ENCODE measurements around the gene FNBP1L.
"Not testable (repeated sequence)": the region's sequence is repeated elsewhere in the genome, so short reads cannot be mapped to it uniquely, and the experiment has no call there.

The FNBP1L gene

GRCh38 chr1:93532780-93533378 is 85.0 kb downstream of the FNBP1L start:
- DNase-seq (ENCODE audit: low spot score) = no peak

- DNase-seq (ENCODE audit: low spot score) = no peak
These were observed 85.8 kb downstream of the FNBP1L start for GRCh38 chr1:93533677-93534076.

GRCh38 chr1:93537396-93537795 is 89.5 kb downstream of the FNBP1L start:
- no peak for DNase-seq (ENCODE audit: low spot score)

GRCh38 chr1:93537924-93538323 is 90.0 kb downstream of the FNBP1L start:
- no peak for DNase-seq (ENCODE audit: low spot score)

GRCh38 chr1:93541045-93541444 is 93.1 kb downstream of the FNBP1L start:
- DNase-seq (ENCODE audit: low spot score) = no peak

GRCh38 chr1:93542398-93542797 is 94.5 kb downstream of the FNBP1L start:
- no peak for DNase-seq (ENCODE audit: low spot score)

- DNase-seq (ENCODE audit: low spot score) = no peak
These were observed 98.4 kb downstream of the FNBP1L start for GRCh38 chr1:93546162-93546863.

- no peak for DNase-seq (ENCODE audit: low spot score)
These were observed 101.2 kb downstream of the FNBP1L start for GRCh38 chr1:93549131-93549530.

GRCh38 chr1:93549811-93550210 is 101.9 kb downstream of the FNBP1L start:
- no peak for DNase-seq (ENCODE audit: low spot score)

GRCh38 chr1:93552741-93553455 is 105.0 kb downstream of the FNBP1L start:
- DNase-seq (ENCODE audit: low spot score) = no peak

GRCh38 chr1:93553886-93554490 is 106.1 kb downstream of the FNBP1L start:
- DNase-seq (ENCODE audit: low spot score) = not testable (repeated sequence)

- DNase-seq (ENCODE audit: low spot score) = no peak
These were observed 107.3 kb downstream of the FNBP1L start for GRCh38 chr1:93554883-93555872.

GRCh38 chr1:93556291-93556690 is 108.4 kb downstream of the FNBP1L start:
- no peak for DNase-seq (ENCODE audit: low spot score)

GRCh38 chr1:93559045-93559444 is 111.1 kb downstream of the FNBP1L start:
- DNase-seq (ENCODE audit: low spot score) = no peak

- DNase-seq (ENCODE audit: low spot score) = no peak
These were observed 111.8 kb downstream of the FNBP1L start for GRCh38 chr1:93559695-93560094.

- no peak for DNase-seq (ENCODE audit: low spot score)
These were observed 117.7 kb downstream of the FNBP1L start for GRCh38 chr1:93565496-93566206.

GRCh38 chr1:93566227-93566626 is 118.3 kb downstream of the FNBP1L start:
- DNase-seq (ENCODE audit: low spot score) = no peak

- no peak for DNase-seq (ENCODE audit: low spot score)
These were observed 119.5 kb downstream of the FNBP1L start for GRCh38 chr1:93567255-93567918.

- no peak for DNase-seq (ENCODE audit: low spot score)
These were observed 121.6 kb downstream of the FNBP1L start for GRCh38 chr1:93569489-93569888.

- no peak for DNase-seq (ENCODE audit: low spot score)
These were observed 123.8 kb downstream of the FNBP1L start for GRCh38 chr1:93571623-93572310.

All from HuH-7 (cell line).